Gastroesophageal sphincter (tissue), 3 donors: ENCODE data around the gene AGO1.

Source experiments
- CTCF ChIP-seq, 4 experiments: fragments of 200-600 bp in 2 of 4; fragments of 450-650 bp in 2 of 4; sonication (generic) in 1 of 4; IDR thresholded peaks; one replicate each; pipeline ENCODE4 v1.5.1; 2017 to 2019; ENCODE audit warnings: antibody characterized with exemption in 4 of 4, mild to moderate bottlenecking in 2 of 4, moderate library complexity in 2 of 4
- POLR2A ChIP-seq, 2 donors: fragments of 450-650 bp; IDR thresholded peaks; one replicate each; pipeline ENCODE4 v1.6.1; 2017; ENCODE audit warnings: antibody characterized with exemption in 2 of 2, mild to moderate bottlenecking in 2 of 2, moderate library complexity in 1 of 2
- POLR2AphosphoS5 ChIP-seq: sonication (generic); formaldehyde crosslinking; IDR thresholded peaks from one replicate; pipeline ENCODE4 v1.6.1; 2017; ENCODE audit warnings: antibody characterized with exemption

DNA sequence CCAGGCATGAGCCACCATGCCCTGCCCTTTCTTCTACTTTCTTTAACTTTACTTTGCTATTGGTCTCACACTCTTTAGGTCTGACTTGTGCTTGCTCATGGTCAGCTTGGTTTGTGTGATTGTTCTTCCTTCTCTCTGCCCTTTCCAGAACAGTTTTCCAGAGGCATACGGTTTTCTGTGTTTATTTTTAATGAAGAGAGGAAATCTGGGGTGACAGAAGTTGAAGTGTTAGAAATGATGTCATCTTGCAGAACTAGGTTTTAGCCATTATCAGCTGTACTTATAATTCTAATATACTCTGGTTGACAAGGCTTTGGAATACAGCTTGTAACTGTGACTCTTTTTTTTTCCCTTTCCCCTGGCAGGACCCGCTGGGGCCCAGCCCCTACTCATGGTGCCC, 62.3 kb downstream of the AGO1 start:
- TF ChIP-seq POLR2A (IDR thresholded peaks at IDR 0.05) (no peak), CTCF (IDR thresholded peaks at IDR 0.05) (no peak), POLR2AphosphoS5 (no peak)
